ENCODE results near the gene BCR. TPM values are rescaled to one million over a fixed set of nuclear protein-coding genes. Genes with fewer than 3 reads are reported as not detected.

The BCR gene
- total RNA-seq, 1 experiment from 2014 or later, result 77.0 TPM

DNA sequence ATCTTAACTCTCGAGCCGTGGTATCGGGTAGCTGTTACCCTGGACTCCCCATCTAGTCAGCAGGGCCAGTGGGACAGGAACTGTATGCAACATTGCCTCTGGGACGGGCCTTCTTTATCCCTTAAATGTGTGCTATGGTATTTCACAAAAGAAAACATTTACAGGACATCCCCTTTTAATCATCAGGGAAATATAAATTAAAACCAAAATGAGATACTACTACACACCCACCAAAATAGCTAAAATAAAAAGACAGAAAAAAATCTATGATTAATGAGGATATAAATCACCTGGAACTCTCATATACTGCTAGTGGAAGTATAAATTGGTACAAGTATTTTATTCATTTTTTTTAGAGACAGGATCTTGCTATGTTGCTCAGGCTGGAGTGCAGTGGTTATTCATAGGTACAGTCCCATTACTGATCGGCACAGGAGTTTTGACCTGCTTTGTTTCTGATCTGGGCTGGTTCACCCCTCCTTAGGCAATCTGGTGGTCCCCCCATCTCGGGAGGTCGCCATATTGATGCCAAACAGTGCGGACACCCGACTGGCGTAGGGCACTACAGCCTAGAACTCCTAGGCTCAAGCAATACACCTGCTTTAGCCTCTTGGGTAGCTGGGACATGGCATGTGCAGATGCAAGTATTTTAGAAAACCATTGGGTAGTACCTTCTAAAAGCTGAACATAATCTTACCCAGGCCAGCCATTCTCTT lies 47.8 kb upstream of the BCR start:
- H3K9me3 Mint-ChIP-seq, result no peaks in the 10 kb centered on the region; a peak in 1 of 5 replicates
- Histone ChIP-seq H3K18ac (ENCODE audit: insufficient read length, low read depth, low read length) (no peak overlapping the region), H2BK15ac (ENCODE audit: low read depth, low read length) (no peak overlapping the region), H3K4ac (ENCODE audit: low read depth, low read length) (no peak overlapping the region), H3K4me1 (ENCODE audit: insufficient read depth, low read length) (no peaks in the 10 kb centered on the region; the same call in 1 of the 2 replicates), H3T11ph (ENCODE audit: low read length) (no peak overlapping the region), H3K9ac (ENCODE audit: extremely low read depth, insufficient read length, low read length) (no peak overlapping the region), H4K5ac (ENCODE audit: insufficient read length, low read depth, low read length) (no peak overlapping the region), H2BK20ac (ENCODE audit: low read depth, low read length, poor library complexity, severe bottlenecking) (no peak overlapping the region), H3K14ac (ENCODE audit: insufficient read depth, low read length) (no peak overlapping the region), H3K4me2 (ENCODE audit: insufficient read depth, insufficient read length, low read length) (no peak overlapping the region), H3K79me1 (ENCODE audit: insufficient read depth, low read depth, low read length, poor library complexity, severe bottlenecking) (no peaks in the 10 kb centered on the region), H2AK5ac (ENCODE audit: insufficient read length, low read length) (no peak overlapping the region), H2AFZ (ENCODE audit: low read length) (no peak overlapping the region), H3K27ac (ENCODE audit: insufficient read length, low read depth, low read length) (no peak overlapping the region), H4K8ac (replicated peaks; ENCODE audit: insufficient read length, low read depth, low read length) (no peak overlapping the region), H2BK120ac (ENCODE audit: low read depth, low read length, poor library complexity, severe bottlenecking) (no peak overlapping the region), H4K91ac (ENCODE audit: insufficient read length, low read depth, low read length) (no peak overlapping the region), H3K27me3 (ENCODE audit: insufficient read depth, low read length) (no peaks in the 10 kb centered on the region; the same call in 1 of the 2 replicates), H4K20me1 (ENCODE audit: control insufficient read depth, insufficient read depth, insufficient read length) (peaks cover 2% of the 10 kb centered on the region), H3K79me2 (ENCODE audit: insufficient read depth, low read length) (no peaks in the 10 kb centered on the region), H3K56ac (ENCODE audit: insufficient read length, low read depth, low read length) (no peak overlapping the region), H3K23ac (ENCODE audit: insufficient read length, low read depth, low read length) (no peak overlapping the region), H3K23me2 (ENCODE audit: insufficient read length, low read depth, low read length, poor library complexity, severe bottlenecking) (no peaks in the 10 kb centered on the region), H2BK12ac (ENCODE audit: insufficient read length, low read depth, low read length) (no peak overlapping the region), H2BK5ac (ENCODE audit: insufficient read length, low read length) (no peak overlapping the region), H3K9me3 (ENCODE audit: control insufficient read depth, low read depth, low read length) (no peaks in the 10 kb centered on the region)
- no CpG with 5 or more reads among the region's 10 CpGs for WGBS (ENCODE audit: extremely low coverage, insufficient read length, low lambda C conversion rate)
- H3K27ac Mint-ChIP-seq, result no peak overlapping the region
- H3K4me1 Mint-ChIP-seq, result peaks cover 5 to 16% of the 10 kb centered on the region in 2 experiments
- TF ChIP-seq, protein P1, sequence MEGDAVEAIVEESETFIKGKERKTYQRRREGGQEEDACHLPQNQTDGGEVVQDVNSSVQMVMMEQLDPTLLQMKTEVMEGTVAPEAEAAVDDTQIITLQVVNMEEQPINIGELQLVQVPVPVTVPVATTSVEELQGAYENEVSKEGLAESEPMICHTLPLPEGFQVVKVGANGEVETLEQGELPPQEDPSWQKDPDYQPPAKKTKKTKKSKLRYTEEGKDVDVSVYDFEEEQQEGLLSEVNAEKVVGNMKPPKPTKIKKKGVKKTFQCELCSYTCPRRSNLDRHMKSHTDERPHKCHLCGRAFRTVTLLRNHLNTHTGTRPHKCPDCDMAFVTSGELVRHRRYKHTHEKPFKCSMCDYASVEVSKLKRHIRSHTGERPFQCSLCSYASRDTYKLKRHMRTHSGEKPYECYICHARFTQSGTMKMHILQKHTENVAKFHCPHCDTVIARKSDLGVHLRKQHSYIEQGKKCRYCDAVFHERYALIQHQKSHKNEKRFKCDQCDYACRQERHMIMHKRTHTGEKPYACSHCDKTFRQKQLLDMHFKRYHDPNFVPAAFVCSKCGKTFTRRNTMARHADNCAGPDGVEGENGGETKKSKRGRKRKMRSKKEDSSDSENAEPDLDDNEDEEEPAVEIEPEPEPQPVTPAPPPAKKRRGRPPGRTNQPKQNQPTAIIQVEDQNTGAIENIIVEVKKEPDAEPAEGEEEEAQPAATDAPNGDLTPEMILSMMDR (conservative IDR thresholded peaks at IDR 0.05), result no peak
- no peak overlapping the region for H3K4me3 Mint-ChIP-seq
- no peaks in the 10 kb centered on the region for H3K36me3 Mint-ChIP-seq (ENCODE audit: insufficient read depth in 1 of 3, low read depth in 3 of 3)
- H3K27me3 Mint-ChIP-seq (ENCODE audit: low read depth), result peaks cover 62% of the 10 kb centered on the region
- no peak for DNase-seq
